GM19025 (cell line): ENCODE data around the gene MLN.
"Not testable (repeated sequence)": the region's sequence is repeated elsewhere in the genome, so short reads cannot be mapped to it uniquely, and the experiment has no call there.

ENCODE experiments used
- ATAC-seq: cut with Tn5 transposase; IDR thresholded peaks from one replicate; pipeline ENCODE4 v1.9.1; 2021; ENCODE audit warnings: mild to moderate bottlenecking, low read depth, moderate library complexity; ENCODE audit not compliant: unreplicated experiment

MLN gene

GRCh38 chr6:33836806-33837469 is 33.1 kb upstream of the MLN start:
- ATAC-seq = no peak

GRCh38 chr6:33834401-33835392 is 30.9 kb upstream of the MLN start:
- no peak for ATAC-seq

- ATAC-seq = no peak
These were observed 29.8 kb upstream of the MLN start for GRCh38 chr6:33833599-33833998.

GRCh38 chr6:33832831-33833230 is 29.0 kb upstream of the MLN start:
- ATAC-seq = not testable (repeated sequence)

GRCh38 chr6:33831725-33832124 is 27.9 kb upstream of the MLN start:
- ATAC-seq = not testable (repeated sequence)

- no peak for ATAC-seq
These were observed 26.9 kb upstream of the MLN start for GRCh38 chr6:33830635-33831240.

- ATAC-seq = no peak
These were observed 25.2 kb upstream of the MLN start for GRCh38 chr6:33828764-33829731.

GRCh38 chr6:33828452-33828763 is 24.6 kb upstream of the MLN start:
- no peak for ATAC-seq

GRCh38 chr6:33827546-33828451 is 24.0 kb upstream of the MLN start:
- no peak for ATAC-seq

- ATAC-seq = no peak
These were observed 22.7 kb upstream of the MLN start for GRCh38 chr6:33826537-33826936.

- ATAC-seq = no peak
These were observed 20.8 kb upstream of the MLN start for GRCh38 chr6:33824461-33825154.

- ATAC-seq = no peak
These were observed 20.0 kb upstream of the MLN start for GRCh38 chr6:33823806-33824205.

- no peak for ATAC-seq
These were observed 19.0 kb upstream of the MLN start for GRCh38 chr6:33822575-33823395.

- no peak for ATAC-seq
These were observed 17.1 kb upstream of the MLN start for GRCh38 chr6:33820784-33821520.

- no peak for ATAC-seq
These were observed 16.4 kb upstream of the MLN start for GRCh38 chr6:33820243-33820642.

- ATAC-seq = no peak
These were observed 15.2 kb upstream of the MLN start for GRCh38 chr6:33819021-33819420.

- no peak for ATAC-seq
These were observed 14.5 kb upstream of the MLN start for GRCh38 chr6:33818293-33818692.
